ENCODE data around the gene VTI1B.
"Not testable (repeated sequence)": the region's sequence is repeated elsewhere in the genome, so short reads cannot be mapped to it uniquely, and the experiment has no call there.

Gene VTI1B

DNA sequence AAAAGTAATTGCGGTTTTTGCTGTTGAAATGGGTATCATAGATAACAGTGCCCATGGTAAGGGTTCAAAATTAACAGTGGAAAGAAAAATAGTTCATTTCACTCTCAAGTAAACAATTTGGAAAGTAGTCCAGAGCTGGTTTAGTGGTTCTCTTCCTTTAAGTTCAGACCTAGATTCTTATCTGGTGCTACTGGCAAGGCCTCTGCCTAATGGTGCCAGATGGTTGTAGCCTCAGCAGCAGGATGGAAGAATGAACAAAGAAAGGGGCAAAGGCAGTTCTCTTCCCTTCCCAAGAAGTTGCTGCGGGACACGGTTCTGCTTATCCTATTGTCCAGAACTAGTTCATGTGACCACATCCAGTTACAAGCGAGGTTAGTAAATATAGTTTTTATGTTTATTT is 44.2 kb downstream of the VTI1B start:
- no peak for DNase-seq (ENCODE audit: low read depth in 1 of 2, low spot score in 1 of 2)
- TF ChIP-seq CTCF (IDR thresholded peaks at IDR 0.05; ENCODE audit: insufficient read depth, low read length) (no peak), SPI1 (IDR thresholded peaks at IDR 0.05; ENCODE audit: borderline replicate concordance, low read depth) (no peak), REST (IDR thresholded peaks at IDR 0.05; ENCODE audit: insufficient replicate concordance, low read depth) (no peak)
- Histone ChIP-seq H3K4me3 (replicated peaks; ENCODE audit: insufficient read depth, low read length) (no peak overlapping the region), H3K27ac (replicated peaks) (no peak overlapping the region), H3K27me3 (ENCODE audit: insufficient read depth, poor library complexity, severe bottlenecking) (no peaks in the 10 kb centered on the region)

GRCh38 chr14:67627519-67627918 is 46.9 kb downstream of the VTI1B start:
- no peak for DNase-seq (ENCODE audit: low read depth in 1 of 2, low spot score in 1 of 2)
- Histone ChIP-seq H3K27me3 (ENCODE audit: insufficient read depth, poor library complexity, severe bottlenecking) (no peaks in the 10 kb centered on the region), H3K27ac (replicated peaks) (no peak overlapping the region), H3K4me3 (replicated peaks; ENCODE audit: insufficient read depth, low read length) (no peak overlapping the region)
- no peak for TF ChIP-seq GABPA (IDR thresholded peaks at IDR 0.05; ENCODE audit: low read depth)
- TF ChIP-seq CTCF (IDR thresholded peaks at IDR 0.05; ENCODE audit: insufficient read depth, low read length), result no peak
- TF ChIP-seq REST (IDR thresholded peaks at IDR 0.05; ENCODE audit: insufficient replicate concordance, low read depth), result no peak
- TF ChIP-seq SPI1 (IDR thresholded peaks at IDR 0.05; ENCODE audit: borderline replicate concordance, low read depth), result no peak
- no peak for TF ChIP-seq POLR2AphosphoS5 (IDR thresholded peaks at IDR 0.05; ENCODE audit: low read depth)

DNA sequence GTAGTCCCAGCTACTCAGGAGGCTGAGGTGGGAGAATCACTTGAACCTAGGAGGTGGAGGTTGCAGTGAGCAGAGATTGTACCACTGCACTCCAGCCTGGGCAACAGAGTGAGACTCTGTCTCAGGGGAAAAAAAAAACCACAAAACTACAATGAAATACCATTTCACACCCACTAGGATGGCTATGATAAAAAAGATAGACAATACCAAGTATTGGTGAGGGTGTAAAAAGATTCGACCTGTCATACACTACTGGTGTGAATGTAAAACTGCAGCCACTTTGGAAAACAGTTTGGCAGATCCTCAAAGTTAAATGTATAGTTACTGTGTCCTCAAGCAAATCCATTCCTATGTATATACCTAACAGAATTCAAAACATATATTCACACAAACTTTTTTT is 48.3 kb downstream of the VTI1B start:
- not testable (repeated sequence) for H3K27ac ChIP-seq (replicated peaks); H3K27me3 ChIP-seq (ENCODE audit: insufficient read depth, poor library complexity, severe bottlenecking); H3K4me3 ChIP-seq (replicated peaks; ENCODE audit: insufficient read depth, low read length)

DNA sequence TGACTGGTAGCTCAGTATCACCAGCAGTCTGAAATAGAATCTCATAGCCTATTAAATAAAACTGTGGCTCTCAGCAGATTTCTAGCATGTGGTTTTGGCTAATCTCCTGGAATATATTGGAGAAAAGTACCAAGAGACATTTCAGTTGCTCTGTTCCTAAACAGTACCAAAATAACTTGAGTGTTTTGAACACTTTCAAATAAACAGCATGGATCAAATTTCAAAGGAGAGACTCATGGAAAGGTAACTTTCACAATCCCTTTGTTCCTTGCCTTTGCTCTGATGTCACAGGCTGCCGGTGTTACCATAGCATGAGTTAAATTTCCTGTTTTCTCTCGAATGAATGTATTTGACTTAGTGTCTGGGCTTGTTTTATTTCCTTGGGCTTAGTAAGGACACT is 51.3 kb downstream of the VTI1B start:
- Histone ChIP-seq H3K27me3 (ENCODE audit: insufficient read depth, poor library complexity, severe bottlenecking) (no peaks in the 10 kb centered on the region), H3K4me3 (replicated peaks; ENCODE audit: insufficient read depth, low read length) (no peak overlapping the region), H3K27ac (replicated peaks) (no peak overlapping the region)
- no peak for TF ChIP-seq GABPA (IDR thresholded peaks at IDR 0.05; ENCODE audit: low read depth)
- no peak for TF ChIP-seq REST (IDR thresholded peaks at IDR 0.05; ENCODE audit: insufficient replicate concordance, low read depth)
- TF ChIP-seq CTCF (IDR thresholded peaks at IDR 0.05; ENCODE audit: insufficient read depth, low read length), result no peak
- no peak for TF ChIP-seq SPI1 (IDR thresholded peaks at IDR 0.05; ENCODE audit: borderline replicate concordance, low read depth)
- TF ChIP-seq POLR2AphosphoS5 (IDR thresholded peaks at IDR 0.05; ENCODE audit: low read depth), result no peak
- DNase-seq (ENCODE audit: low read depth in 1 of 2, low spot score in 1 of 2), result no peak

More for the DNA sequence above, 48.3 kb downstream of the VTI1B start:
- not testable (repeated sequence) for DNase-seq (ENCODE audit: low read depth in 1 of 2, low spot score in 1 of 2)
